GM21737 (cell line): ENCODE data around the gene STAT2.
"Not testable (repeated sequence)": the region's sequence is repeated elsewhere in the genome, so short reads cannot be mapped to it uniquely, and the experiment has no call there.

Experiments
- ATAC-seq: cut with Tn5 transposase; IDR thresholded peaks from one replicate; pipeline ENCODE4 v1.9.1; 2021; ENCODE audit warnings: mild to moderate bottlenecking, moderate library complexity; ENCODE audit not compliant: unreplicated experiment

Gene STAT2

DNA sequence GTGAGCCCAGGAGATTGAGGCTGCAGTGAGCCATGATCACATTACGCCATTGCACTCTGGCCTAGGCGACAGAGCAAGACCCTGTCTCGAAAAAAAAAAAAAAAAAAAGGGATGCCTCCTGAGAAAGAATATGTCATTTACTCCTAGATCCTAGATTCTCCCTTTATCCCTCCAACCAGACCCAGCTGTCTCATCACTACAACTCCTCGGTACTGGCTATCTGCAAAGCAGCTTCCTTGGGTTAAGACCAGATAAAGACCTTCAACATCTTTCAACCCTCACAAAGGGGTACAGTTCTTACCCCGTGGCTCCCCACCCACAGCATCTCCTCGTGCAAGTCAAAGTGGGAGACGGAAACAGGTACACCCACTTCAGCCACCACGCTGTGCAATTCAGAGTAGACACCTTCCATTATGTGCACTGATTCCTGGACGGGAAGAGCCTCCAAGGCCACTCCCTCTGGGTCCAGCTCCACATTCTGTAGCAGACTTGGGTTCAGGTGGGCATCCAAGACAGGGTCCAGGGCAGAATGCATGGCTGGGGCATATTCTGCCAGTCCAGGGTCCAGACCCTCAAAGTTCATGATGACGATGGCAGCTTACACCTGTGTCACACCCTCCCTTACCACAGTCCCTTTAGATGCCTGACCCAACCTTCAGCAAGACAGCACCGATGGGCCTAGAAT, 27.3 kb downstream of the STAT2 start:
- no peak for ATAC-seq

DNA sequence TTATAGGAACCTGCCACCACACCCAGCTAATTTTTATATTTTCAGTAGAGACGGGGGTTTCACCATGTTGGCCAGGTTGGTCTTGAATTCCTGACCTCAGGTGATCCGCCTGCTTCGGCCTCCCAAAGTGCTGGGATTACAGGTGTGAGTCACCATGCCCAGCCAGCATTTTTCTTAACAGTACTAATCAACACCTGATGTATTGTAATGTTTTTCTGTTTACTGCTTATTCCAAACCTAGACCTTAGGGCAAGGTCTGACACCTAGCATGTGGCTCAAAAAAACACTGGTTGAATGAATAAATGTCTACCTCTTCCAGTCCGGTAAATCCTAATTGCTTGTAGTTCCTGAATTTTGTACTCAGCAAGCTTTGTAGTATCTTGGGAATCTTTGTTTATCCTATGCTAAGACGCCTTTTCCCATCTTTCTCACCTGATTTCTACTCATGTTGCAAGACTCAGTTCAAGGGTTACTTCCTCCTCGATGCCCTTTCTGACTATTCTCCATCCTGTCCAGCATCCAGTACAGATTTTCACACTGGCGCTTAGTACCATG, 28.9 kb downstream of the STAT2 start:
- no peak for ATAC-seq

DNA sequence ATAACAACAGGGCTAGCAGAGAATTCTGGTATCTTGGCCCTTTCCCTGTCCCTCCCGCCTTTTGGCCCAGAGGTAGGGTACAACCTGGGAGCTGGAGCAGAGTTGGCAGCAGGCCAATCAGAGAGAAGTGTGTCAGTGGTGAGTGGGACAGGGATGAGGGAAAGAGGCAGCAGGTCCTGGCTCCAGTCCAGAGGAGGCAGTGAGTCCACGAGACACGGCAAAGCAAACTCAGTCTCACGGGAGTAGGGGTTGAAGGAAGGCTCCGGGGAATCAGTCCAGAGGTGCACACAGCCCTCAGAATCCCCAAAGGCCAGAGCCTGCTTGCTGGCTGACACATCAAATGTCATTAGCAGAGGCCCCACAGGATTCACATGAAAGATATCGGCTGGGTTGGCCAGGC, 33.4 kb downstream of the STAT2 start:
- ATAC-seq, result no peak

DNA sequence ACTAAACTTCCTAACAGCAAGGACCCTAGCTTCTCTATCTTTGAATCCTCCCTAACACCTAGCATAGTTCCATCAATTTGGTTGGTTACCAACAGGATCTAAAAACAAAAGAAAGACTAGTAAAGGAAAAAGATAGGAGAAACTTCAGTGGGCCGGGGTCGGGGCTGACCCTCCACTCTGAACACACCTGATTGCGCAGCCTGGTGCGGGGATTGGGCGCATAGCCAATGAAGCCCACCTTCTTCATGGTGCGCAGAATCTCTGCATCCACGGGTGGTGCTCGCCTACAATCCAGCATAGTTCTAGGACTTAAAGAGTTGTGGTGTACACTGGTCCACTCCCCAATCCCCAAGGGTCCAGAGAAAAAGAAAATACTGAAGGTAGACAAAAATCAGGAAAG, 33.8 kb downstream of the STAT2 start:
- ATAC-seq, result no peak

DNA sequence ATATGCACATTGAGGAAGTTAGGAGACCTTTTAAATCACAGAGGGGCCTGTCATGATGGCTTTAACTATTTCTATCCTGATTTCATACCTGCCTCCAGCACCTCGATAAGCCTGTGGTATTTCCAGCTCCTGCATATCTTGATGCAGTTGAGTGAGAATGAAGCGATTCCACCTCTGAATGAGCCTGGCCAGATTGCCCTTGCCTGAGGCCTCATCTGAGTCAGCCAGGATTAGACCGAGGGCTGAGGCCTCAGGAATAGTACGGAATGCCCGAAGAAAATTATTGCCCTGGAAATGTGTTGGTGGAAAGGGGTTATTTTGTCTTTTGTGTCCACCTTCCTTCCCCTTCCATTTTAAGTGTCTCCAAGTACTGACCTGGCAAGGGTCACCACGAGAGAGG, 35.7 kb downstream of the STAT2 start:
- ATAC-seq, result no peak

DNA sequence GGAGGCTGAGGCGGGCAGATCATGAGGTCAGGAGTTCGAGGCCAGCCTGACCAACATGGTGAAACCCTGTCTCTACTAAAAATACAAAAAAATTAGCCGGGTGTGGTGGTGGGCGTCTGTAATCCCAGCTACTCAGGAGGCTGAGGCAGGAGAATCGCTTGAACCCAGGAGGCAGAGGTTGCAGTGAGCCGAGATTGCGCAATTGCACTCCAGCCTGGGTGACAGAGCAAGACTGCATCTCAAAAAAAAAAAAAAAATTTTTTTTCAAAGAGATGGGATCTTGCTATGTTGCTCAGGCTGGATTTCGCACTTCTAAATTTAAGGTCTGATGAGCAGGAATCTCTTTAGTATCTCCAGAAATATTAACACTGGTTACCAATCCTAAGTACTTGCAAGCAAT, 38.3 kb downstream of the STAT2 start:
- ATAC-seq, result not testable (repeated sequence)

DNA sequence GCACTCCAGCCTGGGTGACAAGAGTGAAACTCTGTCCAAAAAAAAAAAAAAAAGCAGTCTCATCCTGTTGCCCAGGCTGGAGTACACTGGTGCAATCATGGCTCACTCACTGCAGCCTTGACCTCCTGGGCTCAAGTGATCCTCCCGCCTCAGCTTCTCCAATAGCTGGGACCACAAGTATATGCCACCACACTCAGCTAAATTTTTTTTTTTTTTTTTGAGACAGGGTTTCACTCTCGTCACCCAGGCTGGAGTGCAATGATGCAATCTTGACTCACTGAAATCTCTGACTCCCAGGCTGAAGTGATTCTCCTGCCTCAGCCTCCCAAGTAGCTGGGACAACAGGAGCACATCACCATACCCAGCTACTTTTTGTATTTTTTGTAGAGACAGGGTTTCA, 38.9 kb downstream of the STAT2 start:
- no peak for ATAC-seq

DNA sequence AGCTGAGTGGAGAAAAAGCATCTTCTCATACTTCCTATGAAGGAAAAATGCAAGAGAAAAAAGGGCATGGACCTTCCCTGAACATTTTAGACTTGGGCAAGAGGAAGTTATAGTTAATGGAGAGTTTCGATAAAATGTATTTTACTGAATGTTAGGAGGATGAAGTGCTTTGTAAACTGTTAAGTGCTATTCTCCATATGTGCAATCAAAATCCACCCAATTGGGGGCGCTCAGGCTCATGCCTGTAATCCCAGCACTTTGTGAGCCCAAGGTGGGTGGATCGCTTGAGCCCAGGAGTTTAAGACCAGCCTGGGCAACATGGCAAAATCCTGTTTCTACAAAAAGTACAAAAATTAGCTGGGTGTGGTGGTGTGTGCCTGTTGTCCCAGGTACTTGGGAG, 42.2 kb downstream of the STAT2 start:
- ATAC-seq, result no peak

DNA sequence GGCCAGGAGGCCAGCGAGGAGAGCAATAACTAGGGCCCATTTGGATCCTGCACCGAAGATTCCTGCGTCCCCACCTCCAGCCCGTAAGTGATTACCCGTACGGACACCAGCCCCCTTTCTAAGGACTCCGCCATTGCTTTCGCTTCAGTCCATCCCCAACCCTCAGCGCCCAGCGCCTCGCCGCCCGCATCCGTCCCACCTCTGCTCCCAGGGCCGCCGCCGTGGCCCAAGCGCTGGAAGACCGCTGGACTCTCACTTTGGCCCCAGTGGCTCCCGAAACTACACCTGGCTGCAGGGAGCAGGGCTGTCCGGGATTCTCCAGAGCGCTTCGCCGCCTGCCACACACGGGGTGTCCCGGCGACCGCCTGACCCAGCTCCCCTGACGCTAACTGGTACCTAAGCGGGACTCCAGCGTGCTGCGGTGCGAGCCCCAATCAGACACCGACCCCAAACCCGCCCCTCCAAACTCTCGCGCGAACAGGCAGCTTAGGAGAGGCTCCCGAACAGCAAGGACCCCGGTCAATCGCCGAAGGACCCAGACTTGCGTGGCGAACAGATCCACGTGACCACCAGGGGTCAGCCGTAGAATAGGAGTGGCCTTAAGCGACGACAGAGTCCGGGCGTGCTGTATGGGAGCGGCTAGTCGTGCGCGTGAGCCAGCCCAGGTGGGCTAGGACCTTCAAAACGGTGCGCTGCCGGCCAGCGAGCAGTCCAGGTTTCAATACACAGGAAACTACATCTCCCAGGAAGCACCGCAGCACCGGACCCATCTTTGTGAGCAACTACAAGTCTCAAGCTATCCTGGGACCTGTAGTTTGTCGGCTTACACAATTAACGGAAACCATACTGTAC, 44.1 kb downstream of the STAT2 start, which contains the start of gene CNPY2:
TSS of gene CNPY2 (minus strand) at position 367 of the 852 bp plus-strand sequence. CDS start 771 bp downstream, outside the sequence.
- ATAC-seq, result peak; percentile 88

DNA sequence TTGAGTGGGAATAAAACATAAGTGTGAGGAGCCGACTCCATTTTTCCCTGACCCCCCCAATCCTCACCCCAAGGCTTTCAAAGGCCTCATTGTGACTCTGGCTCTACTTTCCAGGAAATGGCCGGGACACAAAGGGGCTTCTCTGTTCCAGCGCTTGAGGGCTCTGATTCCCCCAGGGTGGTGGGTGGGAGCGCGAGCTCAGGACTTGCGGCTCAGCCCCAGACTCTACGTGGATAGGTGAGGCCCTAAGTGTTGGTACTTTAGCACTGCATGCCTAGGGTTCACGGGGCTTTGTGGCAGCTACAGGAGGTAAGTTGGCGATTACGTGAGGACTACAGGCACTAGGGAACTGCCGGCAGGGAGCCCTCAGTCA, 44.7 kb downstream of the STAT2 start:
- no peak for ATAC-seq

DNA sequence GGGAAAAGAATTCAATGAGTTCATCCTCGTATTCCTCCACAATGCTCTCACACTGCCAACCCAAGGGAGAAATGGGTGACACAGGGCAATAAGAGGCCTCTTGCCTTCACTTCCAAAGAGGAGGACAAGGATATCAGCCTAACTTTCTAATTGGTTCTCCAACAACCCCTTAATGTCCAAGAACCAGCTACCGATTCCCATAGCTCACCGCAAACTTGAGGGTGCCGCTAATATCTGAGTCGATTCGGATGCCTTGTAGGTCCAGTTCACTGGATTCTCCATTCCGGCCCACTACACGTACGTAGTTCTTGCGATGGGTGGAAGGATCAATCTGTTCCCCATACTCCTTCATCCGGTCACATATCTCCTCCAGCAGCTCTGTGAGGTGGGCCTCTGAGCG, 48.9 kb downstream of the STAT2 start:
- ATAC-seq, result no peak

DNA sequence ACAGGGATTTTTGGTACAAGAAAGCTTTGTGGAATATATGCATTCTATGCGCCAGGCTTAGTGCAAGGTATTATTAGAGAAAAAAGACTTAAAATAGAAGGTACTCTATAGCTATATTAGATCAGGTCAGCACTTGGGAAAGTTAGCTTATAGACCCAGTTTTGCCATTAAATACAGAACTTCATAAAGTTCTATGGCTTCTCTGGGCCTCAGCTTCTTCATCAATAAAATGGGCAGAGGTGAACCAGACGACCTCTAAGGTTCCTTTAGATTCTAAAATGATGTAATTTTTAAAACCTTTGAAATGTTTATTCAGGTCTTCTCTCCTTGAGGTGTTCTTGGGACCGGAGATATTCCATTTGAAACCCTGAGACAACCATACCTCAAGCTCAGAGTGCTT, 51.2 kb downstream of the STAT2 start:
- no peak for ATAC-seq

DNA sequence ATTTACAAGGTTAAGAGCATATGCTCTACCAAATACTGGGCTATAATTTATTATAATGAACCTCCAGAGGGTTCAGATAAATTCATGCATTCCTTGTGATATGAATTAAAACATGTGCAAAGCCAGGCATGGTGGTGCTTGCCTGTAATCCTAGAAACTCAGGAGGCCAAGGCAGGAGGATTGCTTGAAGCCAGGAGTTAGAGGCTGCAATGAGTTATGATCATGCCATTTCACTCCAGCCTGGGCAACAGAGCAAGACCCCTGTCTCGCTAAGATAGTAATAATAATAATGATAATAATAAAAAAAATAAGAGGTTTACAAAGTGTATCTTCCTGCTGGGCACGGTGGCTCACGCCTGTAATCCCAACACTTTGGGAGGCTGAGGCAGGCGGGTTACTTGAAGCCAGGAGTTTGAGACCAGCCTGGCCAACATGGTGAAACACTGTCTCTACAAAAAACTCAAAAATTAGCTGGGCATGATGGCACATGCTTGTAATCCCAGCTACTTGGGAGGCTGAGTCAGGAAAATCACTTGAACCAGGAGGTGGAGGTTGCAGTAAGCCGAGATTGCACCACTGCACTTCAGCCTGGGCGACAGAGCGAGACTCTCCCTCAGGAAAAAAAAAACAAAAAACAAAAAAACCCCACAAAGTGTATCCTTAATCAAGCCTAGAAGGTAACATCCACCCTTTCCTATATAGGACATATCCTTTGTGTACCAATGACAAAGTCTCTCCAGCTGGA, 52.5 kb downstream of the STAT2 start:
- no peak for ATAC-seq

DNA sequence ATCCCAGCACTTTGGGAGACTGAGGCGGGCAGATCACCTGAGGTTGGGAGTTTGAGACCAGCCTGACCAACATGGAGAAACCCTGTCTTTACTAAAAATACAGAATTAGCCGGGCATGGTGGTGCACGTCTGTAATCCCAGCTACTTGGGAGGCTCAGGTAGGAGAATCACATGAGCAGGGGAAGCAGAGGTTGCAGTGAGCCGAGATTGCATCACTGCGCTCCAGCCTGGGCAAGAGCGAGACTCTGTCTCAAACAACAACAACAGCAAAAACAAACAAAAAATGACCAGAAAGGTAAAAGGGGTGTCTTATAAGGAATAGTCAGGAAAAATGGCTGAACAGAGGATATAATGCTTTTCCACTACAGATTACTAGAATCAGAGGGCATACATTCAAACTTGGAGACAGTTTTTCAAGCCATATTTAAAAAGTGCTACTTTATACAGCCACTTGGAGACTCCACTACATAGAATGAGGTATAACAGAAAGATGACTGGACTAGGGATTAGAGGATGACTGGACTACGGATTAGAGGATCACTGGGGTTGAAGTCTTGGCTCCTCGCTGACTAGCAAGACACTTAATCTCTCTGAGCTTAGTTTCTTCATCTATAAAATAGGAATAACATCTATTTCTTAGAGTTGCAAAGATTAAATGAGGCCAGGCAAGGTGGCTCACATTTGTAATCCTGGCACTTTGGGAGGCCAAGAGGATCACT, 54.9 kb downstream of the STAT2 start:
- ATAC-seq, result no peak

DNA sequence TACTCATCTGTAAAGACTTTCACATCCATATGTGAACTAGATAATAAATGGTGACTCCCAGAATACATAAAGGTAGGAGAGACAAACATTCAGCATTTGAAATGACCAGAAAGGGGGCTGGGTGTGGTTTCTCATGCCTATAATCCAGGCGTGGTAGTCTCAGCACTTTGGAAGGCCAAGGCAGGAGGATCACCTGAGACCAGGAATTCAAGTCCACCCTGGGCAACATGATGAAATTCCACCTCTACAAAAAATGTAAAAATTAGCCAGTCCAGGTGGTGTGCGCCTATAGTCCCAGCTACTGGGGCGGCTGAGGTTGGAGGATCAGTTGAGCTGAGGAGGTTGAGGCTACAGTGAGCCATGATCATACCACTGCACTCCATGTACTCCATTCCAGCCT, 55.6 kb downstream of the STAT2 start:
- ATAC-seq, result no peak

DNA sequence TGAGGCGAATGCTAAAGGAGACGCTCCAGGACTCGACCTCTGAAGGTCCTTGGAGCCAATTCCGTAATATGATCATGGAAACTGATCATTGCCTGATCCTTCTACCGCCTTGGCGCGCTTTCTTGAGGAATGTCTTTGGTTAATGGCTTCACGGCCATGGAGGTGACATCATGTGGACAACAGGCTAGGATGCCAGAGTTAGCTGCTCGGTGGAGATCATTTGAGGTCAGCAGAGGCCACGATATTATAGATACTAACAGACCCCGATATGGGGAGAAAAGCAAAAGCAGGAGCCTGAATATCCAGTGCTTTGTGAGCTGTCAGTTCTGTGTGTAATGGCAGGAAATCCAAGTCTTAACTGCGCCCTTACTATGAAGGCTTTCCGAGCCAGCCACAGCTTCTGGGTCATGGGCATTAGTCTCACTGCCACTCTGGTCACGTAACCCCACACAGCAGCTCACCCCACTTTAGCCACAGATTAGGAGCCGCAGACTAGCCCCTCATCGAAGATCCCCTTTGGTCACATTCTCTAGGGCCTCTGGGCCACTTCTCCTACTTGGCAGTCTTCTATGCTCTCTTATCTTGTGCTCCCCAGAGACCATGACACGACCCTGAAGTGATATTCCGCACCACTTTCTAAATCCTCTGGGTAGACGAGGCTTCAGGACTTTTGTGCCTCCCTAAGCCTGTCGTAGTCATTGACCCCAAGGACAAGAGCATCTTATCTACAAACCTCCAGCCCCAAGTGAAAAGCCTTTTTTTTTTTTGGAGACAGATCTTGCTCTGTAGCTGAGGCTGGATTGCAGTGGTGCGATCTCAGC, 59.1 kb downstream of the STAT2 start:
- ATAC-seq, result no peak

DNA sequence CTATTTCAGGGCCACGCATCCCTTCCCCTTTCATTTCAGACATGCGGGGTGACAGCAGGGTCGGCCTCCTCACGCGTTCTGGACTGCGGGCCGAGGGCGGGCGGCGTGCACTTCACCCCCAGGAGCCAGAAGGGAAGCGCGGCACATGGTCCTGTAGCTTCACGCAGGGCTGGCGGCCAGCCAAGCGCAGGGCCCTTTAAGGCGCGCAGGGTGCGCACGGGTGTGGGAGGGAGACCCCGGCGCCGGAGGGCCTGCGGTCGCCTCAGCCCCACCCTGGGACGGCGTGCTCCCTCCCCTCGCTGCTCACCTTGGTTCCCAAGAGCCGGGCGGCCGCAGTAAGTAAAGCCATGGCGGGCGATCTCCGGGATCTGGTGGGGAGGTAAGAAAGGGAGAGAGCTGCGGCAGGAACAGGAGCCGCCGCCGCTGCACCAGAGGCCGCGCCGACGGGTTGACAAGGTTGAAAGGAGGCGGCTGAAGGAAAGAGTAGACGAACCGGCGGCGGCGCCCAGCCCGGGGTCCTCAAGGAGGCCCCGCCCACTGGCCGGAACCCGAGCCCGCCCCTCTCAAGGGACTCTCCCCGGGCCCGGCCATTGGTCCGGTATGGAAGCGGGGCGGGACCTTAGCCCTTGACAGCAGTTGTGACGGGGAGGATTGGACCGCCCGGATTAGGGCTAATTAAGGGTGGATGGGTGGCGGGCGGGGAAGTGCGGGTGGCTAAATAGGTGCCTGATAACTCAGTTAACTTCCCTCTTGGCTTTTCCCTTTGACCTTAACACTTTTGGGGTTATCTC, 59.9 kb downstream of the STAT2 start, which contains the start of gene CS:
TSS of gene CS (minus strand) at position 478 of the 791 bp plus-strand sequence. CDS start at position 349, 129 bp downstream.
- peak; percentile 90 for ATAC-seq

DNA sequence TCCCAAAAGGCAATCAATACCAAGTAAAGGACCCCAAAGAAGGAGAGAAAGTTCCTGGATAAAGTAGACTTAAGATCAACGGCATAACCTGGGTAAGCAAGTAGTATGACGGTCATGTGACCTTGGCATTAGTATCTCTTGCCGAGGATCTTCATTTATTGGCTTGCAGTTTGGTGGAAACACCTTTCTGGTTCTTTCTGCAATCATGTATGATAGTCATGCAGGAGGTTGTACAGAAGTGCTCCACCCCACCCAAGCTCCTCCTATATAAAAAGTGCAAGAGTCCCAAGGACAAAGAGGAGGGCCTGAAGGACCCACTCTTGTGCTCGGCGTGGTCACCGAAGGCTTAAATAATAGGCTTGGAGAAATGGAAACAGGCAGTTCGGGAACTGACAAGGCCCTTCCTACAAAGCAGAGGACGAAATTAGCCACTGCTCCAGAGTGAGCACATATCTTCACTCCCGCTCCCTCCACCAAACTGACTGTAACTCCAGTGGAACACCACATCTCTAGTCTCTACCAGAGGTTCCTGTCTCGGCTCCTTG, 60.5 kb downstream of the STAT2 start:
- ATAC-seq, result no peak

DNA sequence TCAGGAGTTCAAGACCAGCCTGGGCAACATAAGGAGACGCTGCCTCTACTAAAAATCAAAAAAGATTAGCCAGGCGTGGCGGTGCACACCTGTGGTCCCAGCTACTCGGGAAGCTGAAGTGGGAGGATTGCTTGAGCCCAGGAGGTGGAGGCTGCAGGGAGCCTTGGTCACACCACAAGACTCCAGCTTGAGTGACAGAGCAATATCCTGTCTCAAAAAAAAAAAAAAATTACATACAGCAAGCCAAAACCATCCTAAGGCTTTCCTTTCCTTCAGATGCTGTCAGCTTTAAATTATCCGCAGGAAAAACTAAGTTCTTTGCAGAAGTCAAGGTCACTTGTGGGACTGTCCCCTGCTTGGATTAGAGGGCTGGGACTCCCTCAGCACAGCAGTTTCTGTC, 61.1 kb downstream of the STAT2 start:
- no peak for ATAC-seq
